ENCODE results near the gene GBX1. TPM values are rescaled to one million over a fixed set of nuclear protein-coding genes. Genes with fewer than 3 reads are reported as not detected.

Gene GBX1
- total RNA-seq, 1 experiment from 2014 or later, result not detected

DNA sequence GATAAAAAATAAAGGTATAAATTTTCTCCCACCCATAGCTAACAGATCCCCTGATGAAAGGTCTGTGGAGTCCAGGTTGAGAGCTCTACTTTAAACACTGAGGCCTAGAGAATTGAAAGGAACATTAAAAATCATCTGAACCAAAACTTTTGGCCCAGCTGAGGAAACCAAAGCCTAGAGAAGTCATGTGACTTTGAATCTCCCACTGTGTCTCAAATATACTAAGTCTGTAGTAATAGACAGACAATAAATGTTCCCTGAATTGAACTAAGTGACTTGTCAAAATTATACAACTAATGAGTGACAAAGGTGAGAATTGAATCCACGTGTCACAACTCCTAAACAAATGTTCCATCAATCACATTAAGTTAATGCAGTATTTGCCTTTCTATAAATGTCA lies 5.7 kb downstream of the GBX1 start:
- no peak for DNase-seq (ENCODE audit: low spot score)
- peaks cover 6% of the 10 kb centered on the region; the same call in 1 of the 2 replicates for H3K27me3 Mint-ChIP-seq (ENCODE audit: low read depth)
- no peak overlapping the region for H3K4me3 Mint-ChIP-seq
- H3K4me1 Mint-ChIP-seq, result 0 out of 2 replicates have a peak, but pooled peaks cover 5% of the 10 kb centered on the region
- no peak overlapping the region for H3K27ac Mint-ChIP-seq
- TF ChIP-seq NFYB (CRISPR knock-in tag; conservative IDR thresholded peaks at IDR 0.05; ENCODE audit: low read depth) (no peak), SOX15 (CRISPR knock-in tag; IDR thresholded peaks at IDR 0.05) (no peak)
- H3K36me3 Mint-ChIP-seq, result no peaks in the 10 kb centered on the region
- POLR2A ChIA-PET, result no interaction called here
- CTCF ChIA-PET, result no interaction called here
- no peak for ATAC-seq
- H3K9me3 Mint-ChIP-seq, result no peaks in the 10 kb centered on the region

DNA sequence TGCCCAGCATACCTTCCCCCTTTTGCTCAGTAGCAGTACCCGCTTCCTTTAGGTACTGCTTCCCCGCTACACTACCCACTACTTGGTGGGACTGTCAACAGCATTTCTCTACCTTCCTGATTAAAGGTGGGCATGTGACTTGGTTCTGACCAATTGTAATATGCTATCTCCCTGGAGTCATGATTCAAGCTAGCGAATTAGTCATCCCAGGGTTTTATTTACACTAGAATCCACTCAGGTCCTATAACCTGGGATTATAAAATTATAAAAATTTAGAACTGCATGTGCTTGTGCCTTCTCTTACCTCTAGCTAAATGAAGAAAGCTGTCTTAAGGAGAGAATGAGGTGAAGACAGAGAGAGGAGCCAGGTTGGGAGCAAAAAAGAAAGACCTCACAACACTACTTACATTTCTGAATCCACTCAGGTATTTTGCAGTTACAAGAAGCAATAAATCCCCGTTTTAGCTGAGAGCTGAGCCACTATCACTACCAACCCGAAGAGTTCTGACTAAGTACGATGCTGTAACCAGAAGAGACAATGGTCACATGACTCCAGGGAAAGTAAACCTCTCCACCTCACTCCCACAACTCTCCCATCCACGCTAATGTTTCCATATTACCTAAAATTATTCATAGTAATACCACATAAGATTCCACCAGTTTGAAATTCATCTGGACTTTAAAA lies 9.7 kb downstream of the GBX1 start:
- CTCF ChIA-PET, result interaction anchor here (1.1 to 3.1 kb wide), 6 partner anchors 10 to 144 kb away, joined by 3 to 20 read pairs (median 8); partner anchors contain the start of gene GBX1
- ATAC-seq, result peak; percentile 67

DNA sequence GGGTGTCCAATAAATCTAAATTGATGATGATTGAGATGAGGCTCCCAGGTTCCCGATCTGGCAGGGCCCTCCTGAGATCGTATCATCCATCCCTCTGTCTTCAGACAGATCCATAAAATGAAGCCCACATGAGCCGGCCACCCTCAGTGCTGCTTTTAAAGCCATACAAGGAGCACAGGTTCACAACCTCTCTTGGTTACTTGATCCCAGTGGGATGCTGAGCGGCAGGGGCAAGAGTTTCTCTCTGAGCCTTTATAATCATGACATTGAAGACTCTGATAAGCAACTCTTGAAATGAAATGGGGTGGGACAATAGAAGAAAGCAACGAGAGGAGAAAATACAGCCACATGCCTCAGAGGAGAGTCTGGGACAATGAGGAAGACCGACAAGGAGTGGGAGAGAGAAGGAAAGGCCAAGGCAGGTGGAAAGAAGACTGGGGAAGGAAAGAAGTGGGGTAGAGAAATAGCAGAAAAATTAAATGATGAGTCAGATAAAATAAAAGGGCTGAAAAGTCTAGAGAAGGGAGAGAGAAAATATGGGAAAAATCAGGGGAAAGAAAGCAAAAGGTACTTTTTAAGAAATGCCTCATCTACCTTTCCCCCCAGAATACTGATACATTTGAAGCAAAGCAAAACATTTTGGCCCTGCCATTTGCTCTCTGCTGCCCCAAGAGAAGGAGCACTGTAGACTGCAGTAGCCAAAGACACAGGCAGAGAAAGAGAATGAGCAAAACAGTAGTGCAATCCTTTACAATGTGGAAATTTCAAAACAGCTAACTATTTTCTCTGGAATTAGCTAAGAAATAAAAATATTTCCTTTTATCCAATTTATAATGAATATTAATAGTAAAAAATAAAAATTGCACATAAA lies 14.6 kb downstream of the GBX1 start:
- no peak overlapping the region for H3K27ac Mint-ChIP-seq
- no peak for TF ChIP-seq ZNF232 (CRISPR knock-in tag; IDR thresholded peaks at IDR 0.05)
- TF ChIP-seq, protein P1, sequence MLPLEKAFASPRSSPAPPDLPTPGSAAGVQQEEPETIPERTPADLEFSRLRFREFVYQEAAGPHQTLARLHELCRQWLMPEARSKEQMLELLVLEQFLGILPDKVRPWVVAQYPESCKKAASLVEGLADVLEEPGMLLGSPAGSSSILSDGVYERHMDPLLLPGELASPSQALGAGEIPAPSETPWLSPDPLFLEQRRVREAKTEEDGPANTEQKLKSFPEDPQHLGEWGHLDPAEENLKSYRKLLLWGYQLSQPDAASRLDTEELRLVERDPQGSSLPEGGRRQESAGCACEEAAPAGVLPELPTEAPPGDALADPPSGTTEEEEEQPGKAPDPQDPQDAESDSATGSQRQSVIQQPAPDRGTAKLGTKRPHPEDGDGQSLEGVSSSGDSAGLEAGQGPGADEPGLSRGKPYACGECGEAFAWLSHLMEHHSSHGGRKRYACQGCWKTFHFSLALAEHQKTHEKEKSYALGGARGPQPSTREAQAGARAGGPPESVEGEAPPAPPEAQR (CRISPR knock-in tag; IDR thresholded peaks at IDR 0.05), result no peak
- TF ChIP-seq, protein P2, sequence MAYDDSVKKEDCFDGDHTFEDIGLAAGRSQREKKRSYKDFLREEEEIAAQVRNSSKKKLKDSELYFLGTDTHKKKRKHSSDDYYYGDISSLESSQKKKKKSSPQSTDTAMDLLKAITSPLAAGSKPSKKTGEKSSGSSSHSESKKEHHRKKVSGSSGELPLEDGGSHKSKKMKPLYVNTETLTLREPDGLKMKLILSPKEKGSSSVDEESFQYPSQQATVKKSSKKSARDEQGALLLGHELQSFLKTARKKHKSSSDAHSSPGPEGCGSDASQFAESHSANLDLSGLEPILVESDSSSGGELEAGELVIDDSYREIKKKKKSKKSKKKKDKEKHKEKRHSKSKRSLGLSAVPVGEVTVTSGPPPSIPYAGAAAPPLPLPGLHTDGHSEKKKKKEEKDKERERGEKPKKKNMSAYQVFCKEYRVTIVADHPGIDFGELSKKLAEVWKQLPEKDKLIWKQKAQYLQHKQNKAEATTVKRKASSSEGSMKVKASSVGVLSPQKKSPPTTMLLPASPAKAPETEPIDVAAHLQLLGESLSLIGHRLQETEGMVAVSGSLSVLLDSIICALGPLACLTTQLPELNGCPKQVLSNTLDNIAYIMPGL (CRISPR knock-in tag; IDR thresholded peaks at IDR 0.05), result no peak
- no peak for TF ChIP-seq SOX15 (CRISPR knock-in tag; IDR thresholded peaks at IDR 0.05)
- TF ChIP-seq CREB1 (CRISPR knock-in tag; IDR thresholded peaks at IDR 0.05), result no peak
- TF ChIP-seq CREM (CRISPR knock-in tag; IDR thresholded peaks at IDR 0.05), result no peak
- TF ChIP-seq NFYB (CRISPR knock-in tag; conservative IDR thresholded peaks at IDR 0.05; ENCODE audit: low read depth), result no peak
- no peak for TF ChIP-seq ZNF121 (CRISPR knock-in tag; IDR thresholded peaks at IDR 0.05)
- no peak for TF ChIP-seq ESRRA (CRISPR knock-in tag; IDR thresholded peaks at IDR 0.05; ENCODE audit: borderline replicate concordance)
- TF ChIP-seq, protein P3, sequence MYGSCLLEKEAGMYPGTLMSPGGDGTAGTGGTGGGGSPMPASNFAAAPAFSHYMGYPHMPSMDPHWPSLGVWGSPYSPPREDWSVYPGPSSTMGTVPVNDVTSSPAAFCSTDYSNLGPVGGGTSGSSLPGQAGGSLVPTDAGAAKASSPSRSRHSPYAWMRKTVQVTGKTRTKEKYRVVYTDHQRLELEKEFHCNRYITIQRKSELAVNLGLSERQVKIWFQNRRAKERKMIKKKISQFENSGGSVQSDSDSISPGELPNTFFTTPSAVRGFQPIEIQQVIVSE (CRISPR knock-in tag; IDR thresholded peaks at IDR 0.05; ENCODE audit: borderline replicate concordance), result no peak
- TF ChIP-seq NR2C2 (CRISPR knock-in tag; IDR thresholded peaks at IDR 0.05), result no peak
- TF ChIP-seq, protein P4, sequence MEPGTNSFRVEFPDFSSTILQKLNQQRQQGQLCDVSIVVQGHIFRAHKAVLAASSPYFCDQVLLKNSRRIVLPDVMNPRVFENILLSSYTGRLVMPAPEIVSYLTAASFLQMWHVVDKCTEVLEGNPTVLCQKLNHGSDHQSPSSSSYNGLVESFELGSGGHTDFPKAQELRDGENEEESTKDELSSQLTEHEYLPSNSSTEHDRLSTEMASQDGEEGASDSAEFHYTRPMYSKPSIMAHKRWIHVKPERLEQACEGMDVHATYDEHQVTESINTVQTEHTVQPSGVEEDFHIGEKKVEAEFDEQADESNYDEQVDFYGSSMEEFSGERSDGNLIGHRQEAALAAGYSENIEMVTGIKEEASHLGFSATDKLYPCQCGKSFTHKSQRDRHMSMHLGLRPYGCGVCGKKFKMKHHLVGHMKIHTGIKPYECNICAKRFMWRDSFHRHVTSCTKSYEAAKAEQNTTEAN (CRISPR knock-in tag; IDR thresholded peaks at IDR 0.05), result no peak
- TF ChIP-seq, protein P5, sequence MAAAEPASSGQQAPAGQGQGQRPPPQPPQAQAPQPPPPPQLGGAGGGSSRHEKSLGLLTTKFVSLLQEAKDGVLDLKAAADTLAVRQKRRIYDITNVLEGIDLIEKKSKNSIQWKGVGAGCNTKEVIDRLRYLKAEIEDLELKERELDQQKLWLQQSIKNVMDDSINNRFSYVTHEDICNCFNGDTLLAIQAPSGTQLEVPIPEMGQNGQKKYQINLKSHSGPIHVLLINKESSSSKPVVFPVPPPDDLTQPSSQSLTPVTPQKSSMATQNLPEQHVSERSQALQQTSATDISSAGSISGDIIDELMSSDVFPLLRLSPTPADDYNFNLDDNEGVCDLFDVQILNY (CRISPR knock-in tag; IDR thresholded peaks at IDR 0.05), result no peak
- TF ChIP-seq, protein P6, sequence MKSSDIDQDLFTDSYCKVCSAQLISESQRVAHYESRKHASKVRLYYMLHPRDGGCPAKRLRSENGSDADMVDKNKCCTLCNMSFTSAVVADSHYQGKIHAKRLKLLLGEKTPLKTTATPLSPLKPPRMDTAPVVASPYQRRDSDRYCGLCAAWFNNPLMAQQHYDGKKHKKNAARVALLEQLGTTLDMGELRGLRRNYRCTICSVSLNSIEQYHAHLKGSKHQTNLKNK (CRISPR knock-in tag; IDR thresholded peaks at IDR 0.05), result no peak
- TF ChIP-seq JUN (CRISPR knock-in tag; IDR thresholded peaks at IDR 0.05), result no peak
- DNase-seq (ENCODE audit: low spot score), result no peak
- H3K4me3 Mint-ChIP-seq, result no peak overlapping the region
- 0 out of 2 replicates have a peak, but pooled peaks have one; percentile 27 for ATAC-seq
- H3K27me3 Mint-ChIP-seq (ENCODE audit: low read depth), result peaks cover 26% of the 10 kb centered on the region
- H3K4me1 Mint-ChIP-seq, result peaks cover 16% of the 10 kb centered on the region
- no peaks in the 10 kb centered on the region for H3K36me3 Mint-ChIP-seq
- CTCF ChIA-PET, result interaction anchor here (1.0 kb wide), 1 partner anchor 15 kb away, joined by 4 read pairs; no protein-coding TSS in a partner anchor
- H3K9me3 Mint-ChIP-seq, result no peaks in the 10 kb centered on the region
- POLR2A ChIA-PET, result no interaction called here

More for the DNA sequence above, 9.7 kb downstream of the GBX1 start:
- Mint-ChIP-seq H3K4me3 (no peak overlapping the region), H3K27ac (no peak overlapping the region), H3K27me3 (ENCODE audit: low read depth) (peaks cover 19% of the 10 kb centered on the region), H3K36me3 (no peaks in the 10 kb centered on the region), H3K9me3 (no peaks in the 10 kb centered on the region), H3K4me1 (0 out of 2 replicates have a peak, but pooled peaks cover 3% of the 10 kb centered on the region)
- TF ChIP-seq, protein P7, sequence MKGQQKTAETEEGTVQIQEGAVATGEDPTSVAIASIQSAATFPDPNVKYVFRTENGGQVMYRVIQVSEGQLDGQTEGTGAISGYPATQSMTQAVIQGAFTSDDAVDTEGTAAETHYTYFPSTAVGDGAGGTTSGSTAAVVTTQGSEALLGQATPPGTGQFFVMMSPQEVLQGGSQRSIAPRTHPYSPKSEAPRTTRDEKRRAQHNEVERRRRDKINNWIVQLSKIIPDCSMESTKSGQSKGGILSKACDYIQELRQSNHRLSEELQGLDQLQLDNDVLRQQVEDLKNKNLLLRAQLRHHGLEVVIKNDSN (CRISPR knock-in tag; IDR thresholded peaks at IDR 0.05), result peak; percentile 47; the same call in 1 of the 2 replicates
- TF ChIP-seq ZNF263 (CRISPR knock-in tag; IDR thresholded peaks at IDR 0.05; ENCODE audit: low read depth), result no peak
- POLR2A ChIA-PET, result interaction anchor here (1.4 kb wide), 1 partner anchor 9 kb away, joined by 6 read pairs; no protein-coding TSS in a partner anchor
- no peak for DNase-seq (ENCODE audit: low spot score)
